Spleen (tissue), 7 donors: Measurements from ENCODE around the gene USP28.

Source experiments
- POLR2A ChIP-seq, 3 donors: fragments of 450-650 bp; IDR thresholded peaks; one replicate each; pipeline ENCODE4 v1.5.1; 2017; ENCODE audit warnings: antibody characterized with exemption in 3 of 3, mild to moderate bottlenecking in 1 of 3
- POLR2AphosphoS5 ChIP-seq, 3 donors: sonication (generic); formaldehyde crosslinking; IDR thresholded peaks; one replicate each; pipeline ENCODE4 v1.5.1; 2017; ENCODE audit warnings: antibody characterized with exemption in 3 of 3
- TF ChIP-seq, protein P1 (sequence below), 11 experiments: fragments of 200-600 bp in 7 of 11; fragments of 450-650 bp in 4 of 11; sonication (generic) in 4 of 11; IDR thresholded peaks in 8 of 11; conservative IDR thresholded peaks in 3 of 11; 1 replicate in 7 of 11; 2 replicates in 4 of 11; pipeline versions ENCODE4 v1.4.0 to v1.8.0; 2016 to 2021; ENCODE audit warnings: antibody characterized with exemption in 11 of 11, inconsistent platforms in 4 of 11, mild to moderate bottlenecking in 1 of 11
- donor health status: DM: no; HTN: no; CAD: no; lungs with moderate emphysema.
- donor health status: DM: no; HTN: no; CAD: no.
- donor health status: DM: no; HTN: no; CAD: no.

GRCh38 chr11:113876074-113876797 is 864 bp upstream of the USP28 start:
- TF ChIP-seq, protein P1, sequence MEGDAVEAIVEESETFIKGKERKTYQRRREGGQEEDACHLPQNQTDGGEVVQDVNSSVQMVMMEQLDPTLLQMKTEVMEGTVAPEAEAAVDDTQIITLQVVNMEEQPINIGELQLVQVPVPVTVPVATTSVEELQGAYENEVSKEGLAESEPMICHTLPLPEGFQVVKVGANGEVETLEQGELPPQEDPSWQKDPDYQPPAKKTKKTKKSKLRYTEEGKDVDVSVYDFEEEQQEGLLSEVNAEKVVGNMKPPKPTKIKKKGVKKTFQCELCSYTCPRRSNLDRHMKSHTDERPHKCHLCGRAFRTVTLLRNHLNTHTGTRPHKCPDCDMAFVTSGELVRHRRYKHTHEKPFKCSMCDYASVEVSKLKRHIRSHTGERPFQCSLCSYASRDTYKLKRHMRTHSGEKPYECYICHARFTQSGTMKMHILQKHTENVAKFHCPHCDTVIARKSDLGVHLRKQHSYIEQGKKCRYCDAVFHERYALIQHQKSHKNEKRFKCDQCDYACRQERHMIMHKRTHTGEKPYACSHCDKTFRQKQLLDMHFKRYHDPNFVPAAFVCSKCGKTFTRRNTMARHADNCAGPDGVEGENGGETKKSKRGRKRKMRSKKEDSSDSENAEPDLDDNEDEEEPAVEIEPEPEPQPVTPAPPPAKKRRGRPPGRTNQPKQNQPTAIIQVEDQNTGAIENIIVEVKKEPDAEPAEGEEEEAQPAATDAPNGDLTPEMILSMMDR (IDR thresholded peaks at IDR 0.05 in 8 of 11, conservative IDR thresholded peaks at IDR 0.05 in 3 of 11): no peak
- TF ChIP-seq POLR2AphosphoS5 (IDR thresholded peaks at IDR 0.05) (no peak), POLR2A (IDR thresholded peaks at IDR 0.05) (no peak)
